Lung (tissue), 12 donors: Measurements from ENCODE around the gene PRPF6. TPM values are rescaled to one million over a fixed set of nuclear protein-coding genes. Genes with fewer than 3 reads are reported as not detected.

Experiments
- ATAC-seq: fragments of 200-7000 bp; cut with Tn5 transposase; one replicate; pipeline ENCODE4 v1.9.1; 2020; ENCODE audit warnings: moderate number of reproducible peaks; ENCODE audit not compliant: insufficient read depth, low FRiP score
- DNase-seq, 3 donors: peaks; one replicate each; pipeline ENCODE4 v3.0.0-alpha.2; 2013 to 2017
- H3K27ac ChIP-seq, 2 donors: one replicate each; pipeline ENCODE4 v1.5.1; 2013; ENCODE audit warnings: mild to moderate bottlenecking in 2 of 2, moderate library complexity in 2 of 2, control low read depth in 1 of 2, inconsistent platforms in 1 of 2, low read depth in 1 of 2, low read length in 1 of 2
- H3K27me3 ChIP-seq, 3 donors: one replicate each; pipeline ENCODE4 v1.5.1; 2013; ENCODE audit warnings: low read length in 2 of 3; ENCODE audit not compliant: control insufficient read depth in 3 of 3, insufficient read depth in 3 of 3
- H3K36me3 ChIP-seq, 4 donors: one replicate each; pipeline ENCODE4 v1.5.1; 2013; ENCODE audit warnings: low read length in 4 of 4, mild to moderate bottlenecking in 1 of 4, moderate library complexity in 1 of 4; ENCODE audit not compliant: control insufficient read depth in 4 of 4, insufficient read depth in 4 of 4
- H3K4me1 ChIP-seq, 5 donors: one replicate each; pipeline ENCODE4 v1.5.1; 2013; ENCODE audit warnings: low read length in 5 of 5, mild to moderate bottlenecking in 2 of 5, moderate library complexity in 1 of 5; ENCODE audit not compliant: control insufficient read depth in 5 of 5, insufficient read depth in 5 of 5
- H3K4me3 ChIP-seq: one replicate; pipeline ENCODE4 v1.5.1; 2013; ENCODE audit warnings: mild to moderate bottlenecking, control low read depth, moderate library complexity
- H3K9ac ChIP-seq, 2 donors: one replicate each; pipeline ENCODE4 v1.5.1; 2013; ENCODE audit warnings: low read length in 2 of 2, control low read depth in 1 of 2; ENCODE audit not compliant: insufficient read depth in 1 of 2
- H3K9me3 ChIP-seq, 4 donors: one replicate each; pipeline ENCODE4 v1.5.1; 2013; ENCODE audit warnings: low read length in 3 of 4, mild to moderate bottlenecking in 1 of 4, moderate library complexity in 1 of 4; ENCODE audit not compliant: control insufficient read depth in 4 of 4, insufficient read depth in 3 of 4
- WGBS, 2 donors: extraction: QIAGEN DNeasy Blood & Tissue Kit; methylation state at CpG; one replicate each; pipeline ENCODE4 v1.1.7; 2013; 5-methylcytosine and 5-hydroxymethylcytosine counted together
- polyA plus RNA-seq, 2 donors: library from polyadenylated mRNA; stranded (reverse); fragments of 200-250 nt; gene quantifications; one replicate each; pipeline ENCODE4 v1.2.1, GENCODE V29; 2013
- total RNA-seq, 2 donors: library from RNA; depleted of rRNA in 1 of 2; stranded (reverse); fragments of >200 nt in 1 of 2; gene quantifications; one replicate each; pipeline ENCODE4 v1.2.1, GENCODE V29; 2014 to 2021
- TF ChIP-seq, protein P1 (sequence below): IDR thresholded peaks from 2 replicates; pipeline ENCODE4 v1.5.1; 2012; ENCODE audit warnings: mild to moderate bottlenecking; ENCODE audit errors: control extremely low read depth, extremely low read depth
- donor health status: control.
- donor health status: control.
- donor health status: Bipolar disorder and iron deficiency.
- donor health status: healthy.
- donor health status: DM: yes; HTN: yes; CAD: no.

PRPF6 gene
- total and polyA plus RNA-seq, 4 donors = 43.6 to 65.0 (median 54.2) TPM

DNA sequence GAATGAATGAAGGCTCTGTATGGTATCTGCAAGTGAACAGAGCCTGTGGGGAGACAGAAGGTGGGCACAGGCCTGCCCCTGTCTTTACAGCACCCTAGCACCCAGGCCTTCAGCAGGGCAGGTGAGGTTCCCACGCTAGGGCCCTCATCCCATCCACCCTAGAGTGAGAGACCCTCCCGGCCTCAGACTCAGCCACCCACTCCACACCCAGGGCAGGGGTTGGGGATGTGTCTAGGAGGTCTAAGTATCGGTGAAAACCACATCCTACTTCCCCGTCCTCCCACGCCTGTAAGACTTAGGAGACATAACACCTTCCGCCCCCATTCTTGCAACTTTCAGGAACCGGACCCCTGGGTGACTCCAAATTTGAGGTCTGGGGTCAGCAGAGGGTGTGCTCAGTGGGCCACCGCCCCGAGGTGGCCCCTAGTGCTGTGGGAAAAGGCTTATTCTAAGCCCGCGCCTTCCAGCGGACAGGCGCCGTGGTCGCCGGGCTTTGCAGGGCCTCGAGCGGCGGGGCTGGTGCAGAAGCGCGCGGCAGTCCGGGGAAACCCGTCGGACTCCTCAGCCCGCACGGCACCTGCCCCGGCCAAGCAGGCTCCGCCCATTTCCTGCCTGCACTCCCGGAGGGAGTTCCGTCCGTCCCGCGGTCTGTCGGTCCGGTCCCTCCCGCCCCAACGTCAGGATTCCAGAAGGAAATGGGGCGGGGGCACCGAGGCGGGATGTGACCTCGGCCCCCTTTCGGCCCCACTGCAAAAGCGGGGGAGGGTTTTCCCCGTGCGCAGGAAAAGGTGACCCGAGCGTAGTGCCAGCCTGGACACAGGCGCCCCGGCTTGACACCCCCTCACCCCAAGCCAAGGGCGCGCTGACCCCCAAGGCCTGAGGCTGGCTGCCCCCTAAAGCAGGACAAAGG is 2.4 kb upstream of the PRPF6 start:
- Histone ChIP-seq H3K4me1 (peaks cover 5 to 29% (median 13%) of the 10 kb centered on the region in 5 donors), H3K9ac (no peak overlapping the region), H3K27ac (peak overlapping the region; percentile 69 to 83), H3K4me3 (peak overlapping the region; percentile 34), H3K36me3 (peaks cover 0 to 5% (median 2%) of the 10 kb centered on the region in 4 donors), H3K9me3 (no peaks in the 10 kb centered on the region), H3K27me3 (peaks cover 0 to 4% (median 4%) of the 10 kb centered on the region in 3 donors)
- no peak for ATAC-seq
- TF ChIP-seq, protein P1, sequence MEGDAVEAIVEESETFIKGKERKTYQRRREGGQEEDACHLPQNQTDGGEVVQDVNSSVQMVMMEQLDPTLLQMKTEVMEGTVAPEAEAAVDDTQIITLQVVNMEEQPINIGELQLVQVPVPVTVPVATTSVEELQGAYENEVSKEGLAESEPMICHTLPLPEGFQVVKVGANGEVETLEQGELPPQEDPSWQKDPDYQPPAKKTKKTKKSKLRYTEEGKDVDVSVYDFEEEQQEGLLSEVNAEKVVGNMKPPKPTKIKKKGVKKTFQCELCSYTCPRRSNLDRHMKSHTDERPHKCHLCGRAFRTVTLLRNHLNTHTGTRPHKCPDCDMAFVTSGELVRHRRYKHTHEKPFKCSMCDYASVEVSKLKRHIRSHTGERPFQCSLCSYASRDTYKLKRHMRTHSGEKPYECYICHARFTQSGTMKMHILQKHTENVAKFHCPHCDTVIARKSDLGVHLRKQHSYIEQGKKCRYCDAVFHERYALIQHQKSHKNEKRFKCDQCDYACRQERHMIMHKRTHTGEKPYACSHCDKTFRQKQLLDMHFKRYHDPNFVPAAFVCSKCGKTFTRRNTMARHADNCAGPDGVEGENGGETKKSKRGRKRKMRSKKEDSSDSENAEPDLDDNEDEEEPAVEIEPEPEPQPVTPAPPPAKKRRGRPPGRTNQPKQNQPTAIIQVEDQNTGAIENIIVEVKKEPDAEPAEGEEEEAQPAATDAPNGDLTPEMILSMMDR = no peak
- WGBS, 2 donors = 5 to 8% methylated on average over 43 to 52 of the region's 52 CpGs
- peak; percentile 45 to 70 (median 66) for DNase-seq

DNA sequence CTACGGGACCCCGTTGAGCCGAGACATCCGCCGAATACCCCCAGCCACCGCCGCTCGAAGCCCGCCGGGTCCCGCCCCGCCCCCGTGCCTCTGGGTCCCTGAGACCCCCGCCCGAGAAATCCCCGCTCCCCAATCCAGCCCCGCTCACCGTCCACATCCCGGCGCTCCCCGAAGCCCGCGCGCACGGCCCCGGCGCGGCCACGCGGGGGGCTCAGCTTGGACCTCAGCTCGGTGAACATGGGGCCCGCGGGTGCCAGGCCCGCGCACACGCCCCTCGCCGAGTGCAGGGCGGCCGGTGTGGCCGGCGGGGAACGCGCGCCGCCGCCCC is 1.7 kb upstream of the PRPF6 start:
- DNase-seq (no peak), ATAC-seq (no peak)
- Histone ChIP-seq H3K27me3 (peaks cover 0 to 4% (median 4%) of the 10 kb centered on the region in 3 donors), H3K9ac (no peak overlapping the region), H3K4me3 (peak overlapping the region; percentile 34), H3K36me3 (peaks cover 0 to 5% (median 2%) of the 10 kb centered on the region in 4 donors), H3K9me3 (no peaks in the 10 kb centered on the region), H3K27ac (peak overlapping the region; percentile 69 to 83), H3K4me1 (peaks cover 5 to 29% (median 13%) of the 10 kb centered on the region in 5 donors)
- TF ChIP-seq, protein P1 = no peak
- WGBS, 2 donors = 1% methylated on average over 28 to 47 of the region's 47 CpGs

DNA sequence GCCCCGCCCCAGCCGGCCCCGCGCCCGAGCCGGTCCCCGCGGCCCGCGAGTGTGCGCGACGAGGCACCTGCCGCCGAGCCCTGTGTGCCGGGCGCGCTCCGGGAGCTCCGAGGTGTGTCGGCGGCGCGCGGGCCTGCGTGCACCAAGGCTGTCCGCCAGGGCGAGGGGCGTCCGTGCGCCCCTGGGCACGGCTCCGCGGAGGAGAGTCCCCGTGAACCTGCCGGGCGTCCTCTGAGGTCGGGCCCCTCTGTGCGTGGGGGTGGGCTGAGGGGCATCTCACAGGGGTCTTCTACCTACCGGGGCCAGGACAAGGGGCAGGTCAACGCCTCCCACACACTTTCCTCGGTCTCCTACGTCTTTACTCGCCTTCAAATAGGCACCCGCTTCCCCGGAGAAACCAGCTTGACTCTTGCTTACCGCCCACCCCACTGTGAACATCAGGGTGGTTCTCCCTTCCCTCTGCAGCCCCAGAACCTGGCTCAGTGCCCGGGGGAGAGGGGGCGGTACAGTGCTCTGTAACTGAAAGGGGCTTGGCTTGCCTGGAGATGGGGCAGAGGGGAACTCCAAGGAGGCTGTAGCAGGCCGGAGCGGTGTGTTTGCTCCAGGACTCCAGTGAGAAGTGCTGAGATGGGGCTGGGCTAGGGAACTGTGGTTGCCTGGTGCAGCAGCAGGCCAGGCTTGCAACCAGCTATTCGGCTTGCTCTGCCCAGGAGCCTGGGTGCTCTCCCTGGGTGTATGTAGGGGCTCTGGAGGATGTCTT is 1.2 kb upstream of the PRPF6 start, which contains the start of gene SAMD10:
SAMD10 (minus strand) TSS at position 86 of the 760 bp plus-strand sequence. CDS start 175 bp downstream, outside the sequence.
- Histone ChIP-seq H3K9ac (no peak within 1 kb of the TSS), H3K9me3 (no peaks in the 10 kb centered on the region), H3K27ac (peak within 1 kb of the TSS; percentile 82 to 83), H3K4me1 (peaks cover 5 to 29% (median 13%) of the 10 kb centered on the region in 5 donors), H3K27me3 (peaks cover 0 to 4% (median 4%) of the 10 kb centered on the region in 3 donors), H3K4me3 (peak within 1 kb of the TSS; percentile 34), H3K36me3 (peaks cover 4 to 9% (median 6%) of the 10 kb centered on the region in 4 donors)
- TF ChIP-seq, protein P1 = no peak
- peak; percentile 87 to 90 (median 88) for DNase-seq
- WGBS, 2 donors = 2% methylated on average over 42 to 52 of the region's 52 CpGs
- no peak for ATAC-seq
